ENCODE results near the gene PSMG4. TPM values are rescaled to one million over a fixed set of nuclear protein-coding genes. Genes with fewer than 3 reads are reported as not detected.

The PSMG4 gene
- total and polyA plus RNA-seq, 9 of the 15 experiments (the other 6 are each of a cell fraction or from before 2014, with no cell fraction given): 12.9 to 185 (median 52.0) TPM

DNA sequence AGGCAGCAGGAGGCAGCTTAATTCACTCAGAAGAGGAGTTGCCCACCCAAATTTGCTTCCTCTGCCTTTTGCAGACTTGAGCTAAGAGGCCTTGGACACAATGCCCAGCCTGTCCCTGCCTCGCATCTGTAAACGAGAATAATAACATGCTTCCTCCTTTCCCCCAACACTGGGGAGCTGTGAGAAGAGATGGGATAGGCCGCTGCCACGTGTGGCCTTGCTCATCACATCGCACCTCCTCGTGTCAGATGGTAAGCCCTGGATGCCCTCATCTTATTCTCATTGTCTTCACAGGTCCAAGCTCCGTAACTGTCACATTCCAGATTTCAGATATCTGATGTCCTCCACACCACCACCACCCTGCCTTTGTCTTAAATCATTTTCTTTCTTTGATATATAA is 18.2 kb upstream of the PSMG4 start:
- POLR2A ChIA-PET: interaction anchor here (1.0 to 1.5 kb wide), 2 partner anchors 9 to 11 kb away, joined by 3 to 5 read pairs; no protein-coding TSS in a partner anchor
- H3K4me1 ChIP-seq (replicated peaks in 1 of 2; ENCODE audit: control insufficient read depth in 2 of 2, insufficient read depth in 2 of 2, low read length in 2 of 2): peaks cover 6 to 8% of the 10 kb centered on the region in 2 experiments; a peak in 4 of 5 replicates
- no peaks in the 10 kb centered on the region for H3K9me3 ChIP-seq (replicated peaks; ENCODE audit: control insufficient read depth, insufficient read depth, low read depth, low read length)
- H4K20me1 ChIP-seq (replicated peaks; ENCODE audit: control insufficient read depth, insufficient read depth, low read length): no peaks in the 10 kb centered on the region
- ATAC-seq (no peak), DNase-seq (ENCODE audit: extremely low read depth in 1 of 4, low spot score in 3 of 4) (no peak), FAIRE-seq (no peak)
- H3K9me1 ChIP-seq (ENCODE audit: control insufficient read depth, insufficient read depth, low read length): no peaks in the 10 kb centered on the region
- in situ Hi-C loops (cut with MboI) (no loop called here), intact Hi-C loops (cut with micrococcal nuclease) (no loop called here)
- no peak overlapping the region for H3K4me2 ChIP-seq (ENCODE audit: insufficient read depth, low read length)
- CTCF ChIA-PET (ENCODE audit: low intra/inter-chr PET ratio): no interaction called here
- H3K36me3 ChIP-seq (ENCODE audit: control insufficient read depth, insufficient read depth, low read length): no peaks in the 10 kb centered on the region
- H2AFZ ChIP-seq (ENCODE audit: low read depth, low read length): no peak overlapping the region
- peaks cover 0 to 19% of the 10 kb centered on the region in 2 experiments; a peak in 2 of 5 replicates for H3K27me3 ChIP-seq (ENCODE audit: control insufficient read depth in 2 of 2, insufficient read depth in 2 of 2, low read length in 2 of 2)
- BruUV-seq (replicated peaks): no TSS peak
- 31% methylated on average over 7 of the region's 7 CpGs for WGBS (ENCODE audit: insufficient coverage, low coverage, missing lambda C conversion rate)
- H3K27ac ChIP-seq (ENCODE audit: extremely low read depth, low read depth, low read length): no peak overlapping the region
- H3K79me2 ChIP-seq (ENCODE audit: control insufficient read depth, insufficient read depth, low read length): no peaks in the 10 kb centered on the region
- no peak overlapping the region for H3K4me3 ChIP-seq
- H3K9ac ChIP-seq (ENCODE audit: insufficient read depth in 1 of 2, low read depth in 2 of 2, low read length in 2 of 2): no peak overlapping the region
- TF ChIP-seq PTBP1 (IDR thresholded peaks at IDR 0.05; ENCODE audit: low read depth, low read length) (no peak), CLOCK (CRISPR knock-in tag; IDR thresholded peaks at IDR 0.05; ENCODE audit: borderline replicate concordance) (no peak), FOXA3 (CRISPR knock-in tag; conservative IDR thresholded peaks at IDR 0.05 in 1 of 2, IDR thresholded peaks at IDR 0.05 in 1 of 2) (no peak), SIN3A (IDR thresholded peaks at IDR 0.05; ENCODE audit: borderline replicate concordance in 2 of 2, control insufficient read depth in 1 of 2, low read depth in 2 of 2, low read length in 2 of 2) (no peak), ZNF318 (IDR thresholded peaks at IDR 0.05; ENCODE audit: borderline replicate concordance in 1 of 2, low read depth in 1 of 2) (no peak), WHSC1 (IDR thresholded peaks at IDR 0.05; ENCODE audit: low read length) (no peak)
